IPS-20b (cell line): ENCODE data around the gene MAP4K5.
"Not testable (repeated sequence)": the region's sequence is repeated elsewhere in the genome, so short reads cannot be mapped to it uniquely, and the experiment has no call there.

ENCODE experiments used
- H3K27ac ChIP-seq: one replicate; pipeline ENCODE4 v1.5.1; 2013; ENCODE audit warnings: low read length
- H3K27me3 ChIP-seq: 2 replicates; pipeline ENCODE4 v1.6.1; 2013; ENCODE audit warnings: mild to moderate bottlenecking, low read length, inconsistent platforms; ENCODE audit not compliant: insufficient read depth
- H3K36me3 ChIP-seq: 2 replicates; pipeline ENCODE4 v1.6.1; 2013; ENCODE audit warnings: low read depth, mild to moderate bottlenecking, inconsistent platforms, low read length, moderate library complexity; ENCODE audit not compliant: insufficient read depth
- H3K4me1 ChIP-seq: 2 replicates; pipeline ENCODE4 v1.6.1; 2013; ENCODE audit warnings: mild to moderate bottlenecking, control low read depth, inconsistent platforms, low read length, moderate library complexity; ENCODE audit not compliant: insufficient read depth
- H3K4me3 ChIP-seq: 2 replicates; pipeline ENCODE4 v1.5.1; 2013; ENCODE audit warnings: mild to moderate bottlenecking, low read length, inconsistent platforms
- H3K9ac ChIP-seq: 2 replicates; pipeline ENCODE4 v1.6.1; 2013; ENCODE audit warnings: low read depth, mild to moderate bottlenecking, inconsistent platforms, low read length, moderate library complexity
- H3K9me3 ChIP-seq: 2 replicates; pipeline ENCODE4 v1.6.1; 2013; ENCODE audit warnings: mild to moderate bottlenecking, low read depth, low read length, inconsistent platforms; ENCODE audit not compliant: insufficient read depth

Gene MAP4K5

DNA sequence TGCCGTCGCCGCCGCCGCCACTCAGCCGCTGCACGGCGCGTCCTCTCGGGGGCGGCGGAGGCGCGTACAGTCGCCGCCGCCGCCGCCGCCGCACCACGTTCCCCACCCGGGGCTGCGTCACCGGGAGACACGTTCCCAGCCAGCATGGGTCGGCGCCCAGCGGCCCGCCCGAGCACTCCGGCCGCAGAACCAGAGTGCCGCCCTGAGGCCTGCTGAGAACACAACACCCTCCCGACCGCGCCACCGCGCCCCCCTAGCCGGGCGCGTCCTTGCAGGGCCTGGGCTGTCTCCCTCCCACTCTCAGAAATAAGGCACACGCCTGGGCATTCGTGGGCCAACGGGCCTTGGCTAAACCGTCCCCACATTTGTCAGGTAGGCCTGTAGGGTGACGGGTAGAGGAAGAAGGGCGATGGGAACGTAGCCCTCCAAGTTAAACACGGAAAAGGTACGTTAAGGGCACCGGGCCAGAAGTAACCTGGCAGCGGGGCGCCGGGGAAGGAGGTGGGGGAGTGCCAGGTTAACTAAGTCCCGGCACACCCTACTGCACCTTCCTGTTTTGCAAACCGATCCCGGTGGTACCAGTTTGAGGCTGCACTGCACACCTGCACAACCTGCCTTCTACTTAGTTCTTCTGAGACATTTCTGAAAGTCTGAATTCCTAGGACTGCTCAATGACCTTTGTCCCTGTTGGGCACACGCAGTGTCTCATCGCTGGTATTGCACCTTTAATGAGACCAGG, at the start of gene MAP4K5:
MAP4K5 (minus strand) TSS at position 68 of the 739 bp plus-strand sequence. CDS start 520 bp downstream, outside the sequence.
- H3K9me3 ChIP-seq: peaks cover 7% of the 10 kb centered on the region; the same call in 1 of the 2 replicates
- peak within 1 kb of the TSS; percentile 91 for H3K9ac ChIP-seq
- H3K27me3 ChIP-seq: peaks cover 19% of the 10 kb centered on the region; the same call in 1 of the 2 replicates
- peaks cover 15% of the 10 kb centered on the region for H3K4me1 ChIP-seq
- H3K4me3 ChIP-seq: peak within 1 kb of the TSS; percentile 88
- no peaks in the 10 kb centered on the region for H3K36me3 ChIP-seq
- H3K27ac ChIP-seq: peak within 1 kb of the TSS; percentile 75

DNA sequence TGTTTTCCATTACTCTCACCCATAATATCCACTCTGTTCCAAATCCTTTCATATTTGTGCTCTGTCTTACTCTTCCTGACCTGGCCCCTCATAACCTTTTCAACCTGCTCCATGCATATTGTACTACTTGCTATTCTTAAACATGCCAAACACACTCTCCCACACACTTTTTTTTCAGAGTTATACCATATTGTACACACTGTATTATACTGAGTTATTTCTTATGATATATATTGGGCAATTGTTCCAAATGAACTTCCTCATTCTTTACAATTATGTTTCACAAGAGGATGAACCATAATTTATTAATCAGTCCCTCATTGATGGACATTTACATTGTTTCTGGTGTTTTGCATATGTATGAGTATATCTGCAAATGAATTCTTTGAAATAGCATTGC, 46.1 kb upstream of the MAP4K5 start:
- no peaks in the 10 kb centered on the region for H3K9me3 ChIP-seq
- no peak overlapping the region for H3K9ac ChIP-seq
- H3K4me3 ChIP-seq: no peak overlapping the region
- no peak overlapping the region for H3K27ac ChIP-seq
- no peaks in the 10 kb centered on the region for H3K27me3 ChIP-seq
- H3K36me3 ChIP-seq: no peaks in the 10 kb centered on the region
- no peaks in the 10 kb centered on the region; the same call in 1 of the 2 replicates for H3K4me1 ChIP-seq

- Histone ChIP-seq H3K36me3 (no peaks in the 10 kb centered on the region), H3K9ac (no peak overlapping the region), H3K27me3 (no peaks in the 10 kb centered on the region), H3K4me3 (no peak overlapping the region), H3K27ac (no peak overlapping the region), H3K9me3 (no peaks in the 10 kb centered on the region), H3K4me1 (no peaks in the 10 kb centered on the region; the same call in 1 of the 2 replicates)
Observed at GRCh38 chr14:50577982-50578381, 45.6 kb upstream of the MAP4K5 start.

DNA sequence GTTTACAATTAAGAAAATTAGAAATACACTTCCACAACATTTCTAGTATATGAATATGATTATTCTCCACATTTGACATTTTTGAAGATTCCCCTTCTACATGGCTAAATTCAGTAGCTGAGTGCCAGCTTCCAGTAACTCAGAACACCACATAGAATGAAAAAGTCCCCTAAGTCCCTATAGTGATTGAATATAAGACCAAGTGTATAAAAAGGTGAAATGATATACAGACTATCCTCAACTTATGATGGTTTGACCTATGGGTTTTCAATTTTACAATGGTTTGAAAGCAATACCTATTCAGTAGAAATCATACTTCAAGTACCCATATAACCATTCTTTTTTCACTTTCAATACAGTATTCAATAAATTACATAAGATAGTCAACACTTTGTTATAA, 43.4 kb upstream of the MAP4K5 start:
- Histone ChIP-seq H3K27ac (no peak overlapping the region), H3K4me3 (no peak overlapping the region), H3K4me1 (no peaks in the 10 kb centered on the region; the same call in 1 of the 2 replicates), H3K9me3 (no peaks in the 10 kb centered on the region), H3K36me3 (no peaks in the 10 kb centered on the region), H3K9ac (no peak overlapping the region), H3K27me3 (no peaks in the 10 kb centered on the region)

DNA sequence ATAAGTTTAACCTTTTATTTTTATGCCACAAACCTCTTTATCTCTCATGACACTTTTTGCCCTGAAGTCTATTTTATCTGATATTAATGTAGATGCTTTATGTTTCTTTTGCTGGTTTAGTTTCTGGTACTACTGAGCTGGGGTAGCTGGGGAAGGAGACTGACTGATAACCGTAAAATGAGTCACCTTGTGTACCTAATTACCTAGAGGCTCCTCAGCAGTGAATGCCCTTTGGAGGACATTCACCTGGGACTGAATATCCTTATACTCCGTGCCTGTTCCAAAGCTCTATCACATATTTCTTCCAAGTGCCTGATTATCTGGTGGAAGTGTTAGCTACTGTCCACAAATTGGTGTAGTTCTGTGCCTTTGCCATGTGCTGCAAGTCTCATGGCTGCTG, 41.5 kb upstream of the MAP4K5 start:
- H3K9ac ChIP-seq: no peak overlapping the region
- no peak overlapping the region for H3K27ac ChIP-seq
- no peaks in the 10 kb centered on the region for H3K4me1 ChIP-seq
- H3K36me3 ChIP-seq: no peaks in the 10 kb centered on the region
- H3K4me3 ChIP-seq: no peak overlapping the region
- no peaks in the 10 kb centered on the region for H3K27me3 ChIP-seq
- H3K9me3 ChIP-seq: peaks cover 2% of the 10 kb centered on the region; the same call in 1 of the 2 replicates

DNA sequence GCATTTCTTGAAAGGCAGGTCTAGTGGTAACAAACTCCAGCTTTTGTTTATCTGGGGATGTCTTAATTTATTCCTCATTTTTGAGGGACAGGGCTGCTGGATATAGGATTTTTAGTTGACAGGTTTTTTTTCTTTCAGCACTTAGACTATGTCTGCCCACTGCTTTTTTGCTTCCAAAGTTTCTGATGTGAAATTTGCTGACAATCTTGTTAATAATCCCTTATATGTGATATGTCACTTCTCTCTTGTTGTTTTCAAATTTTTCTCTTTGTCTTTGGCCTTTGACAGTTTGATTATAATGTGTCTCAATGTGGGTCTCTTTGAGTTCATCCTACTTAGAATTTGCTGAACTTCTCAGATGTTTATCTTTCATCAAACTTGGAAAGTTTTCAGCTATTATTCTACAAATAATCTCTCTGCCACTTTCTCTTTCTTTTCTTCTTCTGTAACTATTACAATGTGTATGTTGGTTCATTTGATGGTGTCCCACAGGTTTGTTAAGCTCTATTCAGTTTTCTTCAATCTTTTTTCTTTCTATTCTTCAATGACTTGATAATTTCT, 37.4 kb upstream of the MAP4K5 start:
- Histone ChIP-seq H3K9ac (no peak overlapping the region), H3K27ac (no peak overlapping the region), H3K4me3 (no peak overlapping the region), H3K27me3 (no peaks in the 10 kb centered on the region), H3K4me1 (no peaks in the 10 kb centered on the region), H3K9me3 (peaks cover 2% of the 10 kb centered on the region; the same call in 1 of the 2 replicates), H3K36me3 (no peaks in the 10 kb centered on the region)

- Histone ChIP-seq H3K4me1 (no peaks in the 10 kb centered on the region), H3K36me3 (no peaks in the 10 kb centered on the region), H3K27me3 (peaks cover 36% of the 10 kb centered on the region), H3K4me3 (no peak overlapping the region), H3K9me3 (no peaks in the 10 kb centered on the region), H3K9ac (no peak overlapping the region), H3K27ac (no peak overlapping the region)
Observed at GRCh38 chr14:50562841-50563240, 30.5 kb upstream of the MAP4K5 start.

- H3K36me3 ChIP-seq: no peaks in the 10 kb centered on the region
- H3K4me1 ChIP-seq: no peaks in the 10 kb centered on the region
- H3K9ac ChIP-seq: peak overlapping the region; percentile 85; the same call in 1 of the 2 replicates
- H3K4me3 ChIP-seq: peak overlapping the region; percentile 88
- H3K9me3 ChIP-seq: no peaks in the 10 kb centered on the region
- no peak overlapping the region for H3K27ac ChIP-seq
- H3K27me3 ChIP-seq: peaks cover 50% of the 10 kb centered on the region
Observed at GRCh38 chr14:50560931-50561285, 28.5 kb upstream of the MAP4K5 start.

- Histone ChIP-seq H3K9ac (peak within 1 kb of the TSS; percentile 85; the same call in 1 of the 2 replicates), H3K27ac (no peak within 1 kb of the TSS)
Observed at GRCh38 chr14:50559990-50560930, 27.9 kb upstream of the MAP4K5 start, which contains the start of gene ATL1. ATL1 (plus strand) TSS chr14:50560145; CDS start chr14:50560266, 121 bp downstream.

DNA sequence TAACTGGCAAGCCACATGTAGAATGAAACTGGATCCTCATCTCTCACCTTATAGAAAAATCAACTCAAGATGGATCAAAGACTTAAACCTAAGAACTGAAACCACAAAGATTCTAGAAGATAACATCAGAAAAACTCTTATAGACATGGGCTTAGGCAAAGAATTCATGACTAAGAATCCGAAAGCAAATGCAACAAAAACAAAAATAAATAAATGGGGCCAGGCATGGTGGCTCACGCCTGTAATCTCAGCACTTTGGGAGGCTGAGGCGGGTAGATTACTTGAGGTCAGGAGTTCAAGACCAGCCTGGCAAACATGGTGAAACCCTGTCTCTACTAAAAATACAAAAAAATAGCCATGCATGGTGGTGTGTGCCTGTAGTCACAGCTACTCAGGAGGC, 20.4 kb upstream of the MAP4K5 start:
- not testable (repeated sequence) for H3K4me1 ChIP-seq, H3K36me3 ChIP-seq, H3K27ac ChIP-seq, H3K9me3 ChIP-seq, H3K9ac ChIP-seq, H3K4me3 ChIP-seq
- H3K27me3 ChIP-seq: peaks cover 14% of the 10 kb centered on the region

More at GRCh38 chr14:50559990-50560930, 27.9 kb upstream of the MAP4K5 start, which contains the start of gene ATL1:
- Histone ChIP-seq H3K9me3 (no peaks in the 10 kb centered on the region), H3K27me3 (peaks cover 50% of the 10 kb centered on the region), H3K36me3 (no peaks in the 10 kb centered on the region), H3K4me3 (peak within 1 kb of the TSS; percentile 88), H3K4me1 (no peaks in the 10 kb centered on the region)

DNA sequence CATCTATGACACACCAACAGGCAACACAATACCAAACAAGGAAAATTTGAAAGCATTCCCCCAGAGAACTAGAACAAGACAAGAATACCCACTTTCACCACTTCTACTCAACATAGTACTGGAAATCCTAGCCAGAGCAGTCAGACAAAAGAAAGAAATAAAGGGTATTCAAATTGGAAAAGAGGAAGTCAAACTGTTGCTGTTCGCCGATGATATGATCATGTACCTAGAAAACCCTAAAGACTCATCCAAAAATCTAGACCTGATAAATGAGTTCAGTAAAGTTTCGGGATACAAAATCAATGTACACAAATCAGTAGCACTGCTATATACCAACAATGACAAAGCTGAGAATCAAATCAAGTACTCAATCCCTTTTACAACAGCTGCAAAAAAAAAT, 19.5 kb upstream of the MAP4K5 start:
- Histone ChIP-seq H3K27me3 (peaks cover 5% of the 10 kb centered on the region; the same call in 1 of the 2 replicates), H3K36me3 (no peaks in the 10 kb centered on the region)

More for the DNA sequence above, 19.5 kb upstream of the MAP4K5 start:
- no peak overlapping the region for H3K9ac ChIP-seq
- H3K4me3 ChIP-seq: no peak overlapping the region
- no peaks in the 10 kb centered on the region for H3K4me1 ChIP-seq
- no peak overlapping the region for H3K27ac ChIP-seq
- H3K9me3 ChIP-seq: no peaks in the 10 kb centered on the region
